NT2/D1 (cell line): Measurements from ENCODE around the gene FLNC.

Source experiments
- DNase-seq: peaks from one replicate; pipeline ENCODE4 v3.0.0-alpha.2; 2011; ENCODE audit warnings: low read depth, low spot score
- H3K27me3 ChIP-seq: 2 replicates; pipeline ENCODE4 v1.6.0; 2011; ENCODE audit warnings: mild to moderate bottlenecking; ENCODE audit not compliant: insufficient read length, insufficient read depth
- H3K36me3 ChIP-seq: 2 replicates; pipeline ENCODE4 v1.6.1; 2011; ENCODE audit warnings: mild to moderate bottlenecking, low read length, mixed read lengths; ENCODE audit not compliant: insufficient read depth, insufficient read length
- H3K4me1 ChIP-seq: 2 replicates; pipeline ENCODE4 v1.5.1; 2011; ENCODE audit not compliant: insufficient read depth, insufficient read length
- H3K4me3 ChIP-seq: 2 replicates; pipeline ENCODE4 v1.5.1; 2011; ENCODE audit warnings: low read depth; ENCODE audit not compliant: insufficient read length
- H3K9ac ChIP-seq: 2 replicates; pipeline ENCODE4 v1.6.0; 2011; ENCODE audit warnings: low read depth; ENCODE audit not compliant: insufficient read length
- H3K9me3 ChIP-seq: 2 replicates; pipeline ENCODE4 v1.5.1; 2011; ENCODE audit warnings: mild to moderate bottlenecking, low read length; ENCODE audit not compliant: insufficient read depth
- SUZ12 ChIP-seq: IDR thresholded peaks from 2 replicates; pipeline ENCODE4 v1.6.1; 2011; ENCODE audit not compliant: insufficient read length, insufficient read depth; ENCODE audit errors: extremely low read depth
- YY1 ChIP-seq: IDR thresholded peaks from 2 replicates; pipeline ENCODE4 v1.6.1; 2011; ENCODE audit not compliant: insufficient read length, insufficient read depth
- ZNF274 ChIP-seq: IDR thresholded peaks from 2 replicates; pipeline ENCODE4 v1.6.1; 2011; ENCODE audit warnings: mild to moderate bottlenecking, low read depth, low read length

Gene FLNC

GRCh38 chr7:128858380-128859231 lies 28.4 kb downstream of the FLNC start:
- H3K9me3 ChIP-seq = no peaks in the 10 kb centered on the region

GRCh38 chr7:128859232-128860157 lies 29.3 kb downstream of the FLNC start:
- H3K4me1 ChIP-seq = peaks cover 12% of the 10 kb centered on the region
- no peak for DNase-seq

More at GRCh38 chr7:128858380-128859231, 28.4 kb downstream of the FLNC start:
- DNase-seq = no peak
- no peak for TF ChIP-seq YY1
- no peak for TF ChIP-seq SUZ12
- TF ChIP-seq ZNF274 = no peak
- H3K27me3 ChIP-seq = no peaks in the 10 kb centered on the region
- peaks cover 62% of the 10 kb centered on the region for H3K36me3 ChIP-seq
- peaks cover 12% of the 10 kb centered on the region for H3K4me1 ChIP-seq
- H3K4me3 ChIP-seq = no peak overlapping the region
- peak overlapping the region; percentile 42 for H3K9ac ChIP-seq

GRCh38 chr7:128860158-128861073 lies 30.2 kb downstream of the FLNC start:
- no peaks in the 10 kb centered on the region for H3K27me3 ChIP-seq
- H3K4me3 ChIP-seq = no peak overlapping the region
- H3K9ac ChIP-seq = no peak overlapping the region
- TF ChIP-seq ZNF274 (no peak), YY1 (no peak), SUZ12 (no peak)
- DNase-seq = no peak
- H3K4me1 ChIP-seq = peaks cover 12% of the 10 kb centered on the region
- H3K36me3 ChIP-seq = peaks cover 52% of the 10 kb centered on the region
- no peaks in the 10 kb centered on the region for H3K9me3 ChIP-seq

More at GRCh38 chr7:128859232-128860157, 29.3 kb downstream of the FLNC start:
- TF ChIP-seq SUZ12 = no peak
- no peak for TF ChIP-seq YY1
- TF ChIP-seq ZNF274 = no peak
- Histone ChIP-seq H3K9me3 (no peaks in the 10 kb centered on the region), H3K9ac (peak overlapping the region; percentile 42), H3K27me3 (no peaks in the 10 kb centered on the region), H3K36me3 (peaks cover 54% of the 10 kb centered on the region), H3K4me3 (no peak overlapping the region)

- H3K27me3 ChIP-seq = no peaks in the 10 kb centered on the region
- H3K9me3 ChIP-seq = no peaks in the 10 kb centered on the region
- peak overlapping the region; percentile 12 for H3K9ac ChIP-seq
- TF ChIP-seq YY1 (no peak), SUZ12 (no peak), ZNF274 (no peak)
- DNase-seq = no peak
- peaks cover 44% of the 10 kb centered on the region for H3K36me3 ChIP-seq
- H3K4me3 ChIP-seq = peak overlapping the region; percentile 78
- H3K4me1 ChIP-seq = peaks cover 12% of the 10 kb centered on the region
Observed at GRCh38 chr7:128861957-128862570, 31.9 kb downstream of the FLNC start.

GRCh38 chr7:128862571-128863432 lies 32.6 kb downstream of the FLNC start, which contains the start of gene ATP6V1F:
TSS of gene ATP6V1F (plus strand) at chr7:128862856. CDS start at chr7:128862905, 49 bp downstream.
- H3K27me3 ChIP-seq = peaks cover under 1% of the 10 kb centered on the region
- peaks cover 12% of the 10 kb centered on the region for H3K4me1 ChIP-seq
- DNase-seq = peak; percentile 97
- H3K36me3 ChIP-seq = peaks cover 39% of the 10 kb centered on the region
- peak within 1 kb of the TSS; percentile 93 for H3K9ac ChIP-seq
- peak within 1 kb of the TSS; percentile 78 for H3K4me3 ChIP-seq
- no peaks in the 10 kb centered on the region for H3K9me3 ChIP-seq
- TF ChIP-seq YY1 (no peak), SUZ12 (no peak), ZNF274 (no peak)
